ENCODE data around the gene NHSL1.
"Not testable (repeated sequence)": the region's sequence is repeated elsewhere in the genome, so short reads cannot be mapped to it uniquely, and the experiment has no call there.

NHSL1 gene

DNA sequence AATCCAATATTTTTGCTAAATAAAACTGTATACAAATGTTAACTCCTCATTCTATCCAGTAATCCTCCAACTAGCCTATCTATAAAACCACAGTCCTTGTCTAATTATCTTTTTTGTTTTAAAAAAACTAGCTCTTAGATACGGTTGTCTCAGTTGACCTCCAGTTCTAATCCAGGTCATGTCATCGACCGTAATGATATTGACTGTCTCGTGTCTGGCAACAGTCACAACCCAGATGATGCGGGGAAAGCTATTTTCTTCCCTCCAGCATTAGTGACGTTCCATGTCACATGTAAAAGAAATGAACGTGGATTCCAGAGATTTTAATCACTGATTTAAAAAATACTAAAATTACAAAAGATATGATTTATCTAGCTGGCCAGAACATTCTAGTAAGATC is 59.7 kb downstream of the NHSL1 start:
- Histone ChIP-seq H3K27me3 (ENCODE audit: control insufficient read depth, insufficient read depth, low read length) (no peaks in the 10 kb centered on the region), H3K36me3 (ENCODE audit: control insufficient read depth, insufficient read depth, low read length) (no peaks in the 10 kb centered on the region), H3K4me1 (ENCODE audit: control insufficient read depth, insufficient read depth, low read length) (no peaks in the 10 kb centered on the region), H3K4me3 (ENCODE audit: low read length) (no peak overlapping the region), H3K9ac (ENCODE audit: low read length) (no peak overlapping the region), H3K27ac (ENCODE audit: low read depth, low read length) (no peak overlapping the region)

DNA sequence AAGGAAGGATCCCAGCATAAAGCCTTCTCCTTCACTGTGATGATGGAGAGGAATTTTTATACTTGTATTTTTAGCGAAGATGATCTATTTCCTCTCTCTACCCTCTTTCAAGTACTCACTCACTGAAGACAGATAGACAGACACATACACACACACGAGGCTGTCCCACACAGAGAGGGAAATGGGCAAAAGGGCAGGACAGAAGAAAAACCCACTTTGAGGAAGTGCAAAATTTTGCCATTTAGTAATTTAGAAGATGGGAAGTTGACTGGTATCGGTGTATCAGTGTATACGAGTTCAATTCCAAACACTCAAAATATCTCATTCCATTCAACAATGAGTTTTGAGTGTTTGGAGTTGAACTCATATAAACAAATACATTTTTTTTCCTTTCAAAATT is 64.4 kb downstream of the NHSL1 start:
- no peak overlapping the region for H3K27ac ChIP-seq (ENCODE audit: low read depth, low read length)
- no peak overlapping the region for H3K9ac ChIP-seq (ENCODE audit: low read length)
- H3K4me3 ChIP-seq (ENCODE audit: low read length): no peak overlapping the region
- H3K27me3 ChIP-seq (ENCODE audit: control insufficient read depth, insufficient read depth, low read length): no peaks in the 10 kb centered on the region
- no peaks in the 10 kb centered on the region for H3K36me3 ChIP-seq (ENCODE audit: control insufficient read depth, insufficient read depth, low read length)
- no peaks in the 10 kb centered on the region for H3K4me1 ChIP-seq (ENCODE audit: control insufficient read depth, insufficient read depth, low read length)

DNA sequence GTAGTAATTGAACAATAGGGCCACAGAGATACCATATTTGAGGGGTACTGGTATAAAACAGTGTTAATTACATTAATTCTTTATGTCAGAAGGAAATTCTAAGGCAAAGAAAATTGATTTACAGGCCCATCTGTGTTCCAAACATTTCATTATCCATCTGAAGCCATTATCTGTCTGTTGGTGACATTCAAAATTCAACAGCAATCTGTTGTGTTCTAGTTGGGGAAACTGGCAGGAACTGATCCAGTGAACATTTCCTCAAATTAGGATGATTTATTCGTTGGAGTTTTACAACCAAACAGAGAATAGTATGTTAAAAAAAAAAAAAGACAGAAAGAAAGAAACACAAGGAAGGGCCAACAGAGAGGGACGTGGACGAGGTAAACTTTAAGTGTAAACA is 65.2 kb downstream of the NHSL1 start:
- Histone ChIP-seq H3K4me3 (ENCODE audit: low read length) (no peak overlapping the region), H3K27ac (ENCODE audit: low read depth, low read length) (no peak overlapping the region), H3K27me3 (ENCODE audit: control insufficient read depth, insufficient read depth, low read length) (no peaks in the 10 kb centered on the region), H3K9ac (ENCODE audit: low read length) (no peak overlapping the region), H3K36me3 (ENCODE audit: control insufficient read depth, insufficient read depth, low read length) (no peaks in the 10 kb centered on the region), H3K4me1 (ENCODE audit: control insufficient read depth, insufficient read depth, low read length) (no peaks in the 10 kb centered on the region)

DNA sequence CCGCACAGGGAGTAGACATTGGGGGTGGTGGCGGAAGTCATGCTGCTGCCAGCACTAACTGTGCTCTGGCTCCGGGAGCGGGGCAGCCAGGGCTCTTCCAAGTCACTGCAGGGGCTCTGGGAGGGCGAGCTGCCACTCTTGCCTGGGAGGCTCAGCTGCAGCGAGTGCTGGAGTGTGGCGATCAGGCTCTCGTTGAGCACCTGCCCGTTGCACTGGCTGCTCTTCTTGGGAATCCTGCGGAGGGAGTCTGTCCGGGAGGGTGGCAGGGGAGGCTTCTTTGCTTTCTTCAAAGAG is 67.3 kb downstream of the NHSL1 start:
- H3K27ac ChIP-seq (ENCODE audit: low read depth, low read length): no peak overlapping the region
- no peak overlapping the region for H3K9ac ChIP-seq (ENCODE audit: low read length)
- H3K4me1 ChIP-seq (ENCODE audit: control insufficient read depth, insufficient read depth, low read length): no peaks in the 10 kb centered on the region
- H3K27me3 ChIP-seq (ENCODE audit: control insufficient read depth, insufficient read depth, low read length): no peaks in the 10 kb centered on the region
- no peaks in the 10 kb centered on the region for H3K36me3 ChIP-seq (ENCODE audit: control insufficient read depth, insufficient read depth, low read length)
- H3K4me3 ChIP-seq (ENCODE audit: low read length): no peak overlapping the region

DNA sequence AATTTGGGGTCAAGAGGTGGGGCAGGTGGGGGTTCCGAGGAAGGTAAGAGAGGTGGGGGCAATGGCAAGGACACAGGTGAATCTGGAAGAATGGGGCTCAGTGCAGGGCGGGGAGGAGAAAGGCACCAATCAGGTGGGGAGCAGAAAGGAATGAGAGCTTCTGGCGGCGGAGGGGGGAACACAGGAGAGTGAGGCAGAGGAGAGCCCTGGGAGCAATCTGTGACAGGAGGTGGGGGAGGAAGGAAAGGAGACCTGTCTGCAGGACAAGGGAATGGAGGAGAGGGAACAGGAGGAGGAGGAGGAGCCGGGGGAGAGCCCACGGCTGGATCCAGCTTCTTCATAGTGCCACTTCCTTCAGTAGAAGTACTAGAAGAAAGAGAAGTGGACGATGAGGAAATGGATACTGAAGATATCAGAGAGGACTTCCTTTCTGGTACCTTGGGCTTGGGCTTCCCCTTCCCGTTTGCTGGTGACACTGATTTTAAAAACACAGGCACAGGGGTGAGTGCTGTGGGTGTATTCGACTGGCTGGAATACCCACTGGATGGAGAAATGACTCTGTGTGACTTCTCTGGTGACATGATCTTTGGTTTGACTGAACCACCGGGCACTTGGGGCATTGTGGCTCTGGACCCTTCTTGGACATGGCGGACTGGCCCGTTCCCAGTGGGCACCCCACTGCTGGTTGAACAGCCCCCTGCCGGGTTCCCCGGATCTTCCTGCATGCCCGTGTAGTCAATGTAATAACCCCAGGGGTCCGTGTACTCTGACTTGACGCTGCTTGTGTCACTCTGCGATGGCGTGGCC is 67.8 kb downstream of the NHSL1 start:
- Histone ChIP-seq H3K27ac (ENCODE audit: low read depth, low read length) (no peak overlapping the region), H3K4me3 (ENCODE audit: low read length) (no peak overlapping the region), H3K36me3 (ENCODE audit: control insufficient read depth, insufficient read depth, low read length) (no peaks in the 10 kb centered on the region), H3K27me3 (ENCODE audit: control insufficient read depth, insufficient read depth, low read length) (no peaks in the 10 kb centered on the region), H3K9ac (ENCODE audit: low read length) (no peak overlapping the region), H3K4me1 (ENCODE audit: control insufficient read depth, insufficient read depth, low read length) (no peaks in the 10 kb centered on the region)

DNA sequence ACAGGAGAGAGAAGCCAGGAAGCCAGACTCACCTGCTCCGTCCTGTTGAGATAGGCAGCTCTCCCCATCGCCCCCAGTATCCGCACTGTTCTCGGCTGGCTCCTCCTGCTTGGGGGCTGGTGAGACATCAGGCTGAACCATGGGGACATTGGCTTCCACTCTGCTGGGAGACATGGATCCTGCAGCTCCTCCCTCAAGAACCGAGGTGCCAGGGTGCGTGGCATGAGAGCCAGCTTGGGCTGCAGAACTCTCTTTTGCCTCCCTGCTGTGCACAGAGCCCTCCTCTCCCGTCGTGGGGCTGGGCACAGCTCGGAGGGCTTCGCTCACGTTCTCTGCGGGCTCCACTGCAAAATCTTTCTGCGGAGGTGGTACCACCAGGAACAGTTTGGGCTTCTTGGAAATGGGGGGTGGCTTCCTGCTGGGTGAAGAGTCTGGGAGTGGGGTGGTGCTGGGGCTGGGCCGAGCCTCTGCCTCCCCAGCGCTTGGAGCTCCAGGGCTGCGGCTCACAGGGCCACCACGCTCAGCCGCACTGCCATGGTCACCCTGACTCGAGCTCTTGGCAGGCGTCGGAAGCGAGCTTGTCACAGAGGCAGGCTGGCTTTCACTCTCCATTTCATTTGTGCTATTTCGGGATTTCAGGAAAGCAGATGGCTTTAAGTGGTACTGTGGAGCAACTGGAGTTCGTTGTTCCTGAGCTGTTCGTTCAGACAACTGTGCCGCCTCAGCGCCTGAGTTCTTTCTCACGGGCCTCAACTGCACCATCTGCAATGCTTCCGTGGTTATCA is 68.7 kb downstream of the NHSL1 start:
- H3K4me3 ChIP-seq (ENCODE audit: low read length): no peak overlapping the region
- no peak overlapping the region for H3K27ac ChIP-seq (ENCODE audit: low read depth, low read length)
- no peaks in the 10 kb centered on the region for H3K36me3 ChIP-seq (ENCODE audit: control insufficient read depth, insufficient read depth, low read length)
- H3K27me3 ChIP-seq (ENCODE audit: control insufficient read depth, insufficient read depth, low read length): no peaks in the 10 kb centered on the region
- no peak overlapping the region for H3K9ac ChIP-seq (ENCODE audit: low read length)
- H3K4me1 ChIP-seq (ENCODE audit: control insufficient read depth, insufficient read depth, low read length): no peaks in the 10 kb centered on the region

DNA sequence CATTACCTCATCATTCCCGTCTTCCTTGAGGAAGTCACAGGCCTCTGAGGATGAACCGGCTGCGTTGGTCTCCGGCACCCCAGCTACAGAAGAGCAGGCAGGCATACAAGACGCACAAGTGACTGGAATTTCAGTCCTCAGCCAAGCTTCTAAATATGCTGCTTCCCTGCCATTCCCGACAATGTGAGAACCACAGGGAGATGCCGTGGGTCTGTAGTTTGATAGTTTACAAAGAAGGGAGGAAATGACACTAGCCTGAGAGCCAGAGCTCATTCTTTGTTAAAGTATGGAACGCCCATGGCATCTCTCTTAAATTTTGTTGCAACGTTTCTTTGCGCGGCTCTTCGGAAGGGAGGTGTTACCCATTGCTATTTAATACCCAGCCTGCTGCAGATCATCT is 69.5 kb downstream of the NHSL1 start:
- Histone ChIP-seq H3K4me3 (ENCODE audit: low read length) (no peak overlapping the region), H3K27ac (ENCODE audit: low read depth, low read length) (no peak overlapping the region), H3K27me3 (ENCODE audit: control insufficient read depth, insufficient read depth, low read length) (no peaks in the 10 kb centered on the region), H3K36me3 (ENCODE audit: control insufficient read depth, insufficient read depth, low read length) (no peaks in the 10 kb centered on the region), H3K9ac (ENCODE audit: low read length) (no peak overlapping the region), H3K4me1 (ENCODE audit: control insufficient read depth, insufficient read depth, low read length) (no peaks in the 10 kb centered on the region)

DNA sequence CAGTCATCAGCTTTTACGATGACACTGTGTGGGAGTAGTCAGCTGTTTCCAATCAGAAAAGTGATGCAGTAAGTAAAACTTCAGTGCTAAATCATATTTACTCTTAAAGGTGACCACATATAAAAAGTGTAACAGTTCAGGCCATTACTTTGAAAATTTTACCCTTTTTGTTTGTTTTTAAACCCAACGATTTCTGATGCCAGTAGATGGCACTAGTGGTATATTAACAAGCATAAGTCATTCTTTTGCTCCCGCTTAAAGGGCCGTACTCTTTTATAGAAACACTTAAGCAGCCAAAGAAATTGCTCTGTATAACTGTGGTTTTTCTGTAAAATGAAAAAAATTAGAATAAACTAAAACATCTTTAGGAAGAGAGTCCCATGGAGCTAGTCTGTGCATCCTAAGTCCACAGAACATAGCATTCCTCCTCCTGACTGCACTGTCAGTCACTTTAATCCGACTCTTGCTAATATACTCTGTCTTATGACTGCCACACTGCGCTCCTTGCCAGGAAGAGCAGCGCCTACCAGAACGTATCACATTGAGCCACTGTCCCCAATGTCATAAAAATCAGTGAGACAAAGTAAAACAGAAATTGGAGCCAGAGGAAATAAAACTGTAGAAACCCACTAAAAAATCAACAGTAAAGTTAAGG is 70.2 kb downstream of the NHSL1 start:
- no peaks in the 10 kb centered on the region for H3K27me3 ChIP-seq (ENCODE audit: control insufficient read depth, insufficient read depth, low read length)
- no peaks in the 10 kb centered on the region for H3K36me3 ChIP-seq (ENCODE audit: control insufficient read depth, insufficient read depth, low read length)
- H3K9ac ChIP-seq (ENCODE audit: low read length): no peak overlapping the region
- H3K4me3 ChIP-seq (ENCODE audit: low read length): no peak overlapping the region
- no peaks in the 10 kb centered on the region for H3K4me1 ChIP-seq (ENCODE audit: control insufficient read depth, insufficient read depth, low read length)
- no peak overlapping the region for H3K27ac ChIP-seq (ENCODE audit: low read depth, low read length)

DNA sequence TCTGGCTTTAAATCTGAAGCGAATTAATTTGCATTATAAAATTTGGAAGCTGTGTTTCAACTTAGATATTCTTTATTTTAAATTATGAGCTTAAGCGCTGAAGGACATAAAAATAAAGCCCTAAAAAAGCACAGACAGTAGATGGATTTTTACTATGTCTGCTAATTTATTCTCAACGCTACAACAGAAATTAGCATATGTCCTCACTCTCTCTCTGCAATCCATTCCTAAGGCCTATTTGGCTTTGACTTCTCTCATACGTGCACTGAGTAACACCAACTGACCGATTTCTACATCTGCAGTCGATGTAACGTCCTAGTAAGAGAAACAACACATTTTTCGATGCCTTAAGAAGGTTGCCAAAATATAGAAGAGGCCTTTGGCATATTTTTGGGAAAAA is 71.6 kb downstream of the NHSL1 start:
- Histone ChIP-seq H3K27me3 (ENCODE audit: control insufficient read depth, insufficient read depth, low read length) (no peaks in the 10 kb centered on the region), H3K4me1 (ENCODE audit: control insufficient read depth, insufficient read depth, low read length) (no peaks in the 10 kb centered on the region), H3K36me3 (ENCODE audit: control insufficient read depth, insufficient read depth, low read length) (peaks cover 3% of the 10 kb centered on the region), H3K4me3 (ENCODE audit: low read length) (no peak overlapping the region), H3K9ac (ENCODE audit: low read length) (no peak overlapping the region), H3K27ac (ENCODE audit: low read depth, low read length) (no peak overlapping the region)

DNA sequence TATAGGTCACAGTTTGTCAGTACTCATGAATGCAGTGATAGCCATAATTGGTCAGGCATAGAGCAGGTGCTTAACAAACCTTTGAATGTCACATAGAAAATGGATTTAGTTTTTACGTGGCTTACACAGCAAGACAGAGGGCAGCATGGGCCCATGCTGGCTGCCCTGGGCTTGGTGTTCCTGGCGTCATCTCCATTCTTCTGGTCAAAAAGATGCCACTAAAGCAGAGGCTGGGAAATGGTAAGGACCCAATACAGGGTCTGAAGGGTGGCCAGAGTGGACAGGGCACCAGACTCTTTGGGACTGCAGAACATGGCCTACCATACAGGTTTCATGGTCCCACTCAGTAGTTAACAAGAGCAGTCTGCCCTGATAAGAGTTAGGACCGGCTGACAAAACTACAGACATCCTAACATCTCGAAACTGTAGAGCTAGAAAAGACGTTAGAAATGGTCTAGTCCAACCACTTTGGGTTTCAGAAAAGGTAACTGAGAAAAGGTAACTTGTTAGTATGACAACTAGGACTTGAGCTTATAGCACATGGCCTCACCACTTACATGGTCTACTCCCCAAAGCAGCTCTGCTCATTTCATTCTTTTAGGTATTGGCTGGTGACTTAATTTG is 72.7 kb downstream of the NHSL1 start:
- H3K4me1 ChIP-seq (ENCODE audit: control insufficient read depth, insufficient read depth, low read length): no peaks in the 10 kb centered on the region
- no peaks in the 10 kb centered on the region for H3K27me3 ChIP-seq (ENCODE audit: control insufficient read depth, insufficient read depth, low read length)
- no peak overlapping the region for H3K4me3 ChIP-seq (ENCODE audit: low read length)
- H3K36me3 ChIP-seq (ENCODE audit: control insufficient read depth, insufficient read depth, low read length): peaks cover 3% of the 10 kb centered on the region
- H3K9ac ChIP-seq (ENCODE audit: low read length): no peak overlapping the region
- no peak overlapping the region for H3K27ac ChIP-seq (ENCODE audit: low read depth, low read length)

DNA sequence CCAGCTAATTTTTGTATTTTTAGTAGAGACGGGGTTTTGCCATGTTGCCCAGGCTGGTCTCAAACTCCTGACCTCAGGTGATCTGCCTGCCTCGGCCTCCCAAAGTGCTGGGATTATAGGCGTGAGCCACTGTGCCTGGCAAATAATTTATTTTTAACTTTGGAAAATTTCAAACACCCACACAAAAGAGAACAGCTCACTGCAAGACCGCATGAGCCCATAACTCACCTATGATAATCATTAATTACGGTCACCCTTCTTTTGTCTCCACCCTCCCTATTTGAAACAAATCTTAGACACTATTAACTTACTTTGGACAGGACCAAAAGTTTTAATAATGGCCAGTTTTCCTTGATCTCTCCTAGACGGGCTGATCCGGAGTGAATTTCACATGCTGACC is 74.0 kb downstream of the NHSL1 start:
- not testable (repeated sequence) for H3K4me1 ChIP-seq (ENCODE audit: control insufficient read depth, insufficient read depth, low read length); H3K27me3 ChIP-seq (ENCODE audit: control insufficient read depth, insufficient read depth, low read length); H3K9ac ChIP-seq (ENCODE audit: low read length); H3K27ac ChIP-seq (ENCODE audit: low read depth, low read length); H3K4me3 ChIP-seq (ENCODE audit: low read length); H3K36me3 ChIP-seq (ENCODE audit: control insufficient read depth, insufficient read depth, low read length)

DNA sequence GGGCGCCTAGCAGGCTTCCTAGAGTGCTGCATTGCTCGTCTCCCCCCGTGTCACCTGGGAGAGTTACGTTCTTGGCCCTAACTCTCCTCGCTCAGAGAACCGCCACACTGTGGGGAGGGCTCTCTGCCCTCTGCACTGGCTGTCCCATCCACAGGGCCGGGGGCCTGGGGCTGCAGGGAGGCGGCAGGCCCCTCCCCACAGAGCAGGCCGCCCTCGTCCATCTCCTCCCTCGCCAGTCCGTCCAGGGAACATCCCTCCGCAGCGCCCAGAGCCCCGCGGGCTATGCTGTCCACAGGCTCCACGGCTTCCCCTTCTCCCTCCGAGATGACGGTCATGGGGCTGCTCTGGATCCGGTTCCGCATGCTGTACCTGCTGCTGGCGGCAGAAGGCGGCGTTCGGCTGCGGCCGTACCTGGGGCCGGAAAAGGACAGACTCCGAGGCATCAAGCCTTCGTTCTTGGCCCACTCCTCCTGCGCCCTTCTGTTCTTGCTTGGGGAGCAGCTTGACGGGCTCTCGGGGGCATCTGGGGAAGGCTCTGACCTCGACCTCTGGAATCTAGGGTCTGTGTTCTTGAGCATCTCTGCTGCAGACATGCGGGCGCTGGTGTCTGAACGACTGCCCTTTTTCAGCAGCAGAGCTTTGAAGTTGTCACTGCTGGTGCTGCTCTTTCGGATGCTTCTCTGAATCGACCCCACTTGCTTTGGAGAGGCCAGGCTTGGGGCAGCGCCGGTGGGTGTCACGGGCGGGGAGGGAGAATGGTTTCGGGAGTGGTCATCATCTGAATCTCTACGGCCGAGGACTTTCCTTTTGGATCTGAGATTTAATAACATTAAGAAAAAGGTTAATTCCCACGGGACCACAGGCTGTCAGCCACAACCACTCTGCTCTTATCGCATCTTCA is 75.0 kb downstream of the NHSL1 start:
- H3K36me3 ChIP-seq (ENCODE audit: control insufficient read depth, insufficient read depth, low read length): peaks cover 3% of the 10 kb centered on the region
- no peak overlapping the region for H3K4me3 ChIP-seq (ENCODE audit: low read length)
- no peaks in the 10 kb centered on the region for H3K27me3 ChIP-seq (ENCODE audit: control insufficient read depth, insufficient read depth, low read length)
- H3K27ac ChIP-seq (ENCODE audit: low read depth, low read length): no peak overlapping the region
- H3K9ac ChIP-seq (ENCODE audit: low read length): no peak overlapping the region
- H3K4me1 ChIP-seq (ENCODE audit: control insufficient read depth, insufficient read depth, low read length): no peaks in the 10 kb centered on the region
